GM23248 (cell line): Measurements from ENCODE around the gene TMEM37. TPM values are rescaled to one million over a fixed set of nuclear protein-coding genes. Genes with fewer than 3 reads are reported as not detected.

Source experiments
- DNase-seq: peaks from one replicate; pipeline ENCODE4 v3.0.0-alpha.2; 2015
- H2AFZ ChIP-seq: fragments of 200-600 bp; sonication (generic); 2 replicates; pipeline ENCODE4 v1.6.1; 2016; ENCODE audit warnings: antibody characterized with exemption
- H3F3A ChIP-seq: fragments of 200-600 bp; sonication (generic); 2 replicates; pipeline ENCODE4 v1.6.1; 2016; ENCODE audit warnings: mild to moderate bottlenecking, antibody characterized with exemption, mixed run types; ENCODE audit not compliant: insufficient read depth
- H3K27ac ChIP-seq: fragments of 200-600 bp; sonication (generic); 2 replicates; pipeline ENCODE4 v1.5.1; 2016; ENCODE audit warnings: mild to moderate bottlenecking
- H3K27me3 ChIP-seq: fragments of 200-600 bp; sonication (generic); replicated peaks from 2 replicates; pipeline ENCODE4 v1.6.1; 2016; ENCODE audit warnings: mild to moderate bottlenecking; ENCODE audit not compliant: insufficient read depth
- H3K36me3 ChIP-seq: fragments of 200-600 bp; sonication (generic); 2 replicates; pipeline ENCODE4 v1.6.1; 2016; ENCODE audit warnings: low read depth, mild to moderate bottlenecking
- H3K4me1 ChIP-seq: fragments of 200-600 bp; sonication (generic); 2 replicates; pipeline ENCODE4 v1.6.1; 2016; ENCODE audit warnings: mild to moderate bottlenecking; ENCODE audit not compliant: insufficient read depth
- H3K4me2 ChIP-seq: fragments of 200-600 bp; sonication (generic); one replicate; pipeline ENCODE4 v1.6.1; 2016; ENCODE audit warnings: mild to moderate bottlenecking; ENCODE audit not compliant: unreplicated experiment
- H3K4me3 ChIP-seq: fragments of 200-600 bp; sonication (generic); 2 replicates; pipeline ENCODE4 v1.5.1; 2016; ENCODE audit warnings: mild to moderate bottlenecking
- H3K79me2 ChIP-seq: fragments of 200-600 bp; sonication (generic); 2 replicates; pipeline ENCODE4 v1.6.1; 2016; ENCODE audit warnings: mild to moderate bottlenecking; ENCODE audit not compliant: insufficient read depth
- H3K9ac ChIP-seq: fragments of 200-600 bp; sonication (generic); 2 replicates; pipeline ENCODE4 v1.6.1; 2016; ENCODE audit warnings: mild to moderate bottlenecking
- H3K9me2 ChIP-seq: fragments of 200-600 bp; sonication (generic); 2 replicates; pipeline ENCODE4 v1.6.1; 2016; ENCODE audit warnings: mixed run types, mild to moderate bottlenecking, moderate library complexity; ENCODE audit not compliant: insufficient read depth
- H3K9me3 ChIP-seq: fragments of 200-600 bp; sonication (generic); one replicate; pipeline ENCODE4 v1.6.1; 2017; ENCODE audit warnings: low read depth
- H4K20me1 ChIP-seq: fragments of 200-600 bp; sonication (generic); 2 replicates; pipeline ENCODE4 v1.6.0; 2016; ENCODE audit not compliant: insufficient read depth
- EZH2 ChIP-seq: fragments of 200-600 bp; sonication (generic); IDR thresholded peaks from 2 replicates; pipeline ENCODE4 v1.6.1; 2018; ENCODE audit warnings: antibody characterized with exemption, mild to moderate bottlenecking; ENCODE audit not compliant: insufficient read depth, poor library complexity, severe bottlenecking
- EZH2phosphoT487 ChIP-seq: fragments of 200-600 bp; sonication (generic); IDR thresholded peaks from 2 replicates; pipeline ENCODE4 v1.6.1; 2018; ENCODE audit warnings: antibody characterized with exemption, moderate library complexity, mild to moderate bottlenecking, low read depth; ENCODE audit not compliant: insufficient read depth
- WGBS, 2 experiments: methylation state at CpG; one replicate each; pipeline ENCODE4 v1.1.6; 2015 to 2017; ENCODE audit warnings: low lambda C conversion rate in 2 of 2, low coverage in 1 of 2; ENCODE audit errors: missing lambda C conversion rate in 2 of 2; 5-methylcytosine and 5-hydroxymethylcytosine counted together
- in situ Hi-C: fragments of 300-500 bp; cut with MboI; formaldehyde crosslinking; loops from 2 replicates; pipeline ENCODE4 v1.15.0; 2020
- polyA plus RNA-seq: library from polyadenylated mRNA; unstranded; fragments of >200 nt; fragmentation: Nextera tagmentation; extraction: Ambion mirVana; gene quantifications from 2 replicates; pipeline ENCODE4 v1.2.1, GENCODE V29; 2016
- total RNA-seq: library from RNA; depleted of rRNA; stranded (reverse); fragments of >200 nt; shearing (Covaris generic); gene quantifications from 2 replicates; pipeline ENCODE4 v1.2.3, GENCODE V29; 2014

The TMEM37 gene
- total and polyA plus RNA-seq, 2 experiments from 2014 or later: 0.53 TPM; not detected in 1

DNA sequence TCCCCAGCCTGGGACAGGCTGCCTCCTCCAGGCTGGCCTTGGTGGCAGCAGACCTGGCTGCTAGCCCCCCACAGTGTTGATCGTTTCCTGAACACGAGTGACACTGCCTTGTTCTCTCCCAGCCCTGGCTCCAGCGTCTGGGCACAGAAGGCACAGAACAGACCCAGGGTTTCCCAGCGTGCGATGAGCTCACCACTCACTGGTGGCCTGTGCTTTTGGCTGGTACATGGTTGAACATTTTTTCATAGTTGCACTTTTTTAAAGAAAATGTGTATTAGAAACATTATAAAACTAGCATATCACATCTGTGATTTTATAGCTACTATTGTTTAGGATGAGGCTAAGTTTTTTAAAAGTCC lies 51.7 kb downstream of the TMEM37 start:
- H3K4me1 ChIP-seq: peaks cover 14% of the 10 kb centered on the region; the same call in 1 of the 2 replicates
- no peaks in the 10 kb centered on the region for H4K20me1 ChIP-seq
- H3F3A ChIP-seq: no peaks in the 10 kb centered on the region
- WGBS, 2 experiments: 33 to 34% methylated on average over 5 of the region's 5 CpGs
- peak; percentile 11 for DNase-seq
- in situ Hi-C loops: no loop called here
- H3K4me3 ChIP-seq: no peak overlapping the region
- H3K27me3 ChIP-seq: 0 out of 2 replicates have a peak, but pooled peaks cover 10% of the 10 kb centered on the region
- H3K27ac ChIP-seq: no peak overlapping the region
- no peaks in the 10 kb centered on the region for H3K9me2 ChIP-seq
- H2AFZ ChIP-seq: no peak overlapping the region
- no peaks in the 10 kb centered on the region for H3K36me3 ChIP-seq
- TF ChIP-seq EZH2phosphoT487: no peak
- TF ChIP-seq EZH2: no peak
- H3K9ac ChIP-seq: no peak overlapping the region
- no peaks in the 10 kb centered on the region for H3K79me2 ChIP-seq
- no peaks in the 10 kb centered on the region for H3K9me3 ChIP-seq
- H3K4me2 ChIP-seq: no peak overlapping the region

DNA sequence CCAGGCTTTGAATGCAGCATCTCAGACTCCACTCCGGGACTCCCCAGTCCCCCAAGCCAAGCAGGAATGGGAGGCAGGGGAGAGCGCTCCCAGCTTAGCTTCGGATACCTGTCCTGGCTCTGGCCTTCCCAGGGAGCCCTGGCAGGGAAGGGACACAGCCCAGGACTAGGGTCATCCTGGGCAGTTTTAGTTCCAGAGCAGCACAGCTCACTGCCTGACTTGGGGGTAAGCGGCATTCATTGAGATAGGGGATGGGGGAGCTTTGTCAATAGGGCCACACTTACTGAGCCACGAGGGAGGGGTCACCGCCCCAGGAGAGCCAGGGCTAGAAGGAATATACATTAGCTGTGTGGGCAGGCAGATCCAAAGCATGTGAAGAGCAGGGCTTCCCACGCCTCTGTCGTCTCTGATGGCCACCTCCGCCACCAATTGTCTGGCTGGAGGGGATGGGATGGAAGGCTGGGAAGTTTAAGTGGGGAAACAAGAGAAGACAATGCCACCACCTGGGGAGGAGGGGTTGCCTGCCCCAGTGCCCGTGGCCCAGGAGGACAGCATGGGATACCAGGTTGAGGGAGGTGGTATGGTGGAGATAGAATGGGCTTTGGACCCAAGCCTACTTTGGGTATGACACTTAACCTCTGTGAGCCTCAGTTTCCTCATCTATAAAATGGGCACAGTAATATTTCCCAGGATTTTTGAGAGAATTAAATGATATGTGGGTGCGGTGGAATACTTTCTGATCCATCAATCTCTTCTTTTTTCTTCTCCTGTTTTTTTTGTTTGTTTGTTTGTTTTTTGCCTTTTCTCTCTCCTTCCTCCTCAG lies 52.5 kb downstream of the TMEM37 start:
- H3K9ac ChIP-seq: no peak overlapping the region
- peaks cover 14% of the 10 kb centered on the region; the same call in 1 of the 2 replicates for H3K4me1 ChIP-seq
- no peaks in the 10 kb centered on the region for H3K9me3 ChIP-seq
- in situ Hi-C loops: no loop called here
- H3K4me2 ChIP-seq: no peak overlapping the region
- no peaks in the 10 kb centered on the region for H3F3A ChIP-seq
- no peaks in the 10 kb centered on the region for H3K9me2 ChIP-seq
- H3K4me3 ChIP-seq: no peak overlapping the region
- 83 to 85% methylated on average over 11 of the region's 11 CpGs for WGBS, 2 experiments
- no peaks in the 10 kb centered on the region for H4K20me1 ChIP-seq
- no peaks in the 10 kb centered on the region for H3K36me3 ChIP-seq
- no peak for DNase-seq
- H3K27me3 ChIP-seq: 0 out of 2 replicates have a peak, but pooled peaks cover 10% of the 10 kb centered on the region
- no peak overlapping the region for H2AFZ ChIP-seq
- no peaks in the 10 kb centered on the region for H3K79me2 ChIP-seq
- no peak overlapping the region for H3K27ac ChIP-seq
- TF ChIP-seq EZH2 (no peak), EZH2phosphoT487 (no peak)

DNA sequence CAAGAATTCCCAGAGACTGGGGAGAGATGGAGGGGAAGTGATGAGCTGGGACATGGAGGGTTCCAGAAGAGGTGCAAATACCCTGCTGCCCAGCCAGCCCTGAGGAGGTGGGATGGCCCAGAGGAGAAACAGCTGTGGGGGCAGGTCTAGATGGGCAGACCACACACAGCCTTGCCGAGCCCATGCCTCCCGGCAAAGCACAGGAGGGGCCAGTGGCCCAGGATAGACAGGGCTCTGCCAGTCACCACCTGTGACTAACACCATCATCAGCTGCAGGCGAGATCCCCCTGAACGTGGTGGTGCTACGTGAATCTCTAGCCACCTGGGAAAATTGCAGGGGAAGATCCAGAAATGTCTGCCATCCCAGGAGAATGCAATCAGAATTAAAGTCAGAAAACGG lies 53.2 kb downstream of the TMEM37 start:
- H3K4me3 ChIP-seq: no peak overlapping the region
- no peaks in the 10 kb centered on the region for H3K36me3 ChIP-seq
- TF ChIP-seq EZH2phosphoT487: no peak
- no peak for TF ChIP-seq EZH2
- 74 to 82% methylated on average over 6 of the region's 6 CpGs for WGBS, 2 experiments
- no peak overlapping the region for H3K9ac ChIP-seq
- no peaks in the 10 kb centered on the region for H3K79me2 ChIP-seq
- H3F3A ChIP-seq: no peaks in the 10 kb centered on the region
- no peak for DNase-seq
- H3K27ac ChIP-seq: no peak overlapping the region
- in situ Hi-C loops: no loop called here
- H2AFZ ChIP-seq: no peak overlapping the region
- H3K27me3 ChIP-seq: 0 out of 2 replicates have a peak, but pooled peaks cover 10% of the 10 kb centered on the region
- no peaks in the 10 kb centered on the region for H3K9me2 ChIP-seq
- no peaks in the 10 kb centered on the region for H3K9me3 ChIP-seq
- H4K20me1 ChIP-seq: no peaks in the 10 kb centered on the region
- H3K4me1 ChIP-seq: peaks cover 14% of the 10 kb centered on the region; the same call in 1 of the 2 replicates
- H3K4me2 ChIP-seq: no peak overlapping the region

DNA sequence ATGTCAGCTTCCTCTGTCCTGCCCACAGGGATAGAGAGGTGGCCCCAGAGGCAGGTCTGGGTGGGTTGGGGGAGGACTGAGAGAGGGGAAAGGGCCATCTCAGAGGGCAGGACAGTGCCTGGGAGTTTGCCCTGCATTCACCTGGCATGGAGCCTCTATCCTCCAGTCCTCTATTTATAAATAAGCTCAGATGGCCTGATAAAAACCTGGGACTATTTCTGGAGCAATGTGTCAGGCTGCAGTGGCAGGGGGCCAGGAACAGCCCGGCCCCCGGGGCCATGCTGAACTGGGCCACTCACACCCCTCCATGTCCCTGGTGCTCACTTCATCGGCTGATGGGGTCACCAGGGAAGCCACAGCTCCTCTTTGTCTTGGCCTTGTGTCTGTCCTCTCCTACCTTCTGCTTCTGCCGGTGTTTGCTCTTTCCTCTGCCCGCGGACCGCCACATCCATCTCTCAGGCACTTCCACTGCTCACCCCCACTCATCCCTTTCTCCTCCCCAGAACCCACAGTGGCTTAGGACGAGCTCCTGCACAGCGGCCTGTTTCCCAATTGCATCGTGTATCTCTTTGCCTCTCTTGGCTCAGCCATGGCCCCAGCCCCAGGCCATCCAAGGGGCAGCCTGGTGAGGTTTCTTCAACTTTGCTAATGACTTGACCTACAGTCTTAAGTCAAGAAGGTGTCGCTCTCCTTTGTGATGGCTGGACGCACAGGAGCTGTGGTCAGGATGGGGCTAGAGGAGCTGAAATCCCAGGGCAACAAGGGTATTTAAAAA lies 53.9 kb downstream of the TMEM37 start:
- in situ Hi-C loops: no loop called here

More for the DNA sequence above, 53.9 kb downstream of the TMEM37 start:
- Histone ChIP-seq H3K4me3 (no peak overlapping the region), H3K27ac (no peak overlapping the region), H3K27me3 (0 out of 2 replicates have a peak, but pooled peaks cover 10% of the 10 kb centered on the region), H3K9me3 (no peaks in the 10 kb centered on the region), H2AFZ (no peak overlapping the region), H3K79me2 (no peaks in the 10 kb centered on the region), H3K9ac (no peak overlapping the region), H4K20me1 (no peaks in the 10 kb centered on the region), H3K9me2 (no peaks in the 10 kb centered on the region), H3K4me1 (peaks cover 14% of the 10 kb centered on the region; the same call in 1 of the 2 replicates), H3K36me3 (no peaks in the 10 kb centered on the region), H3K4me2 (no peak overlapping the region), H3F3A (no peaks in the 10 kb centered on the region)
- WGBS, 2 experiments: 74 to 76% methylated on average over 12 of the region's 12 CpGs
- DNase-seq: peak; percentile 10
- TF ChIP-seq EZH2: no peak
- no peak for TF ChIP-seq EZH2phosphoT487
